MG63 (cell line): ENCODE results near the gene DPEP3. TPM values are rescaled to one million over a fixed set of nuclear protein-coding genes. Genes with fewer than 3 reads are reported as not detected.
"Not testable (repeated sequence)": the region's sequence is repeated elsewhere in the genome, so short reads cannot be mapped to it uniquely, and the experiment has no call there.

Experiments used
- DNase-seq: peaks from one replicate; pipeline ENCODE4 v3.0.0-alpha.2; 2020
- H3K27me3 ChIP-seq: fragments of 250-450 bp; sonication (Bioruptor Pico); 2 replicates; pipeline ENCODE4 v1.5.1; 2020; ENCODE audit warnings: mild to moderate bottlenecking, moderate library complexity
- H3K36me3 ChIP-seq: fragments of 250-450 bp; sonication (Bioruptor Pico); 2 replicates; pipeline ENCODE4 v1.5.1; 2020; ENCODE audit warnings: mild to moderate bottlenecking, moderate library complexity
- H3K4me3 ChIP-seq: fragments of 250-450 bp; sonication (Bioruptor Pico); 2 replicates; pipeline ENCODE4 v1.5.1; 2020; ENCODE audit warnings: mild to moderate bottlenecking, moderate library complexity
- H3K9me3 ChIP-seq: fragments of 250-450 bp; sonication (Bioruptor Pico); 2 replicates; pipeline ENCODE4 v1.5.1; 2020; ENCODE audit warnings: mild to moderate bottlenecking, moderate library complexity
- total RNA-seq: library from RNA; depleted of rRNA; stranded (reverse); fragments of >200 nt; shearing (Covaris generic); gene quantifications from 2 replicates; pipeline ENCODE4 v1.2.3, GENCODE V29; 2014; ENCODE audit warnings: low replicate concordance

The DPEP3 gene
- total RNA-seq, 1 experiment from 2014 or later, result not detected

DNA sequence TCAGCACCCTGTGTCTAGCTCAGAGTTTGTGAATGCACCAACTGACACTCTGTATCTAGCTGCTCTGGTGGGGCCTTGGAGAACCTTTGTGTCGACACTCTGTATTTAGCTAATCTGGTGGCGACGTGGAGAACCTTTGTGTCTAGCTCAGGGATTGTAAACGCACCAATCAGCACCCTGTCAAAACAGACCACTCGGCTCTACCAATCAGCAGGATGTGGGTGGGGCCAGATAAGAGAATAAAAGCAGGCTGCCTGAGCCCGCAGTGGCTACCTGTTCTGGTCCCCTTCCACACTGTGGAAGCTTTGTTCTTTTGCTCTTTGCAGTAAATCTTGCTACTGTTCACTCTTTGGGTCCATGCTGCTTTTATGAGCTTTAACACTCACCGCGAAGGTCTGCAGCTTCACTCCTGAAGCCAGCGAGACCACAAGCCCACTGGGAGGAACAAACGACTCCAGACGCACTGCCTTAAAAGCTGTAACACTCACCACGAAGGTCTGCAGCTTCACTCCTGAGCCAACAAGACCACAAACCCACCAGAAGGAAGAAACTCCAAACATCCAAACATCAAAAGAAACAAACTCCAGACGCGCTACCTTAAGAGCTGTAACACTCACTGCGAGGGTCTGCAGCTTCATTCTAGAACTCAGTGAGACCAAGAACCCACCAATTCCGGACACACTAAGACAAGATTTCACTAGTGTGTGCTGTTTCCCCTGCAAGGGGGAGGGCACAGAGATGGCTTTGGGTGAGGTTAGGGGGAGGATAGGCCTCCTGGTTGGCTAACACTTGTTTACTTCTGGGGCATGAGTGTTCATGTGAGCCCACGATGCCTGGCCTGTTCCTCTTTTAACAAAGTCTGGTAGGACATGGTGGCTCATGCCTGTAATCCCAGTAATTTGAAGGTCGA lies 18.7 kb upstream of the DPEP3 start, which contains the start of gene DPEP2:
Gene DPEP2, minus strand, starts transcription at position 706 of the 910 bp plus-strand sequence. CDS start 6,272 bp downstream, outside the sequence.
- H3K9me3 ChIP-seq, H3K4me3 ChIP-seq, H3K36me3 ChIP-seq, DNase-seq, H3K27me3 ChIP-seq: not testable (repeated sequence)

DNA sequence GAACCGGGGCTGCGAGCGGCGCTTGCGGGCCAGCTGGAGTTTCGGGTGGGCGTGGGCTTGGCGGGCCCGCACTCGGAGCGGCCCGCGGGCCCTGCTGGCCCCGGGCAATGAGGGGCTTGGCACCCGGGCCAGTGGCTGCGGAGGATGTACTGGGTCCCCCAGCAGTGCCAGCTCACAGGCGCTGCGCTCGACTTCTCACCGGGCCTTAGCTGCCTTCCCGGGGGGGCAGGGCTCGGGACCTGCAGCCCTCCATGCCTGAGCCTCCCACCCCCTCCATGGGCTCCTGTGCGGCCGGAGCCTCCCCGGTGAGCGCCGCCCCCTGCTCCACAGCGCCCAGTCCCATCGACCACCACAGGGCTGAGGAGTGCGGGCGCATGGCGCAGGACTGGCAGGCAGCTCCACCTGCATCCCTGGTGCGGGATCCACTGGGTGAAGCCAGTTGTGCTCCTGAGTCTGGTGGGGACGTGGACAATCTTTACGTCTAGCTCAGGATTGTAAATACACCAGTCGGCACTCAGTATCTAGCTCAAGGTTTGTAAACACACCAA lies 18.0 kb upstream of the DPEP3 start:
- not testable (repeated sequence) for H3K4me3 ChIP-seq, DNase-seq, H3K9me3 ChIP-seq, H3K36me3 ChIP-seq, H3K27me3 ChIP-seq

DNA sequence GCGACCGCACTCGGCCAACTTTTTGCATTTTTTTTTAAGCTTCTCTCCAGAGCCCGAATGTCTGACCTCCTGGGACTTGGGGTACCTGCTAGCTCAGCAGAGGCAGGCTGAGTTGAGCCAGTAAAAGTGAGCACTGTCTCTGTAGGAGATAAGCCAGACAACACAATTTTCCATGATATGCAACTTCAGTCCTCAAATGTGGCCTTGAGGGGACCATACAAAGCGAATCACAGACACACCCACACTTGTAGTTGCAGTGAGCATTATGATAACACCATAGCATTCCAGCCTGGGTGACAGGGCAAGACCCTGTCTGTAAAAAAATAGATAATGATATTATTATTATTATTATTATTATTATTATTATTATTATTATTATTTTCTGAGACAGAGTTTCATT lies 16.4 kb upstream of the DPEP3 start:
- no peak for DNase-seq
- Histone ChIP-seq H3K36me3 (no peaks in the 10 kb centered on the region), H3K9me3 (no peaks in the 10 kb centered on the region), H3K4me3 (no peak overlapping the region), H3K27me3 (no peaks in the 10 kb centered on the region)

DNA sequence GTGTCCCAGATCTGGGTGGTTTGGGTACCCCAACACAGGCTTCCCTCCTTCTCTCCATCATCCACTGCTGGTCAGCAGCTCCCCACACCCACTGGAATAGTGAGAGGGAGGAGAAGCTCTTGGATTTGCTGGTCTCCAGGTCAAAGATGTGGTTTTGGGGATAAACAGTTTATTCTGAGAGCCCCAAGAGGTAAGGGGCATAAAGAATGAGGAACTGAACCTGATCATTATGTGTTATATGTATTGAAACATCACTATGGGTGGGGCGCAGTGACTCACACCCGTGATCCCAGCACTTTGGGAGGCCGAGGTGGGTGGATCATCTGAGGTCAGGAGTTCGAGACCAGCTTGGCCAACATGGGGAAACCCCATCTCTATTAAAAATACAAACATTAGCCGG lies 15.1 kb upstream of the DPEP3 start:
- no peaks in the 10 kb centered on the region for H3K9me3 ChIP-seq
- no peaks in the 10 kb centered on the region for H3K36me3 ChIP-seq
- no peak for DNase-seq
- no peak overlapping the region for H3K4me3 ChIP-seq
- no peaks in the 10 kb centered on the region for H3K27me3 ChIP-seq

DNA sequence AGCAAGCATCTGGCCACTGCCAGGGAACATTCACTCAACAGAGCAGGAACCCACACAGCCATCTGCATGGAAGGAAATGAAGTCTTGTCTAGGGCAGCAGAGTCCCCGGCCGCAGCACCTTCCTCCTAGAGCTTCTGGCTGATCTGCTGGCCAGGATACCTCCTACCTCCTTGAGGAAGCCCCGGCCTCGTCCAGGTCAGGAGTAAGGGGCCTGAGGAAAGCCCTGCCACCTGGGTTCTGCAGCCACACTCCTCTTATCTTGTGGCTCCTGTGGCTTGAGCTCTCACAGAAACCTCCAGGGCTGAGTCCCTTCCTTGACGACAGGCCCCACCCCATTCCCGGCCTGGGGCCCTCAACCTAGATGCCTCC lies 13.7 kb upstream of the DPEP3 start:
- H3K9me3 ChIP-seq, H3K4me3 ChIP-seq, H3K36me3 ChIP-seq, DNase-seq, H3K27me3 ChIP-seq: not testable (repeated sequence)

DNA sequence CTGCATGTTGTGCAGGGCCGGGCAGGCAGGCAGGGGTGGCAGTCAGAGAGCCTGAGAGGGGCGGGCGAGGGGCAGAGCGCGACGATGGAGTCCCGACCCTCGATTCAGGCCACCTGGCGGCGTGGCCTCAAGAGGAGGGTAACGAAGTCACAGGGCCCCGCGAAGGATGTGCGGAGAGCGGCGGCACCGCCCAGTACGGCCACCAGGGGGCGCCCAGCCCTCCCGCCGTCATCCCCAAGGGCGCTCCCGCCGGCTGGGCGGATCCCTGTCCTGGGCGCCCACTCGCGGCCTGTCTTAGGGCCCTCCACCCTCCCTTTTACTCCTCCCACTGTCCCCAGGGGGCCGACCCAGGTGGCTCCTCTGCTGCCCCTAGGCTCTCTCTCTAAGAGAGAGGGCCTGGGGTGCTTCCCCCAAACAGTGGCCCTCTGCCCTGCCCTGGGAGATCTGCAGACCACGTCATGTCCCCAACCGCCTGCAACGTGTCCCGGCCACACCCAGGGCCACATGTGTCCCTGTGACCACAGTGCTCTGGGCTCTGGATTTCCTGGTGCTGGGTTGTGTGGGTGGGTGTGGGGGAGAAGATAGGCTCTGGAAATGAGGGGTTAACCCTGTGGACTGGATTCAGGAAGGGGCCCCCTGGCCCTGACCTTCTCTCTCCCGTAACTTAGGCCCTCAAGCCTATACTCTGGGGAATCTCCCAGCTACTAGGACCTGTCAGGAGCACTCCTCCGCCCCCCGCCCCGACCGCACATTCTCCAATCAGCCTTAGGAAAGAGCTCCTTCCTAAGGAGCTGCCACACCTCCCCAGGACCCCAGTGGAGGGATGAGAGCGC lies 13.1 kb upstream of the DPEP3 start:
- Histone ChIP-seq H3K9me3 (no peaks in the 10 kb centered on the region), H3K36me3 (no peaks in the 10 kb centered on the region), H3K27me3 (no peaks in the 10 kb centered on the region), H3K4me3 (no peak overlapping the region)
- DNase-seq, result peak; percentile 71

DNA sequence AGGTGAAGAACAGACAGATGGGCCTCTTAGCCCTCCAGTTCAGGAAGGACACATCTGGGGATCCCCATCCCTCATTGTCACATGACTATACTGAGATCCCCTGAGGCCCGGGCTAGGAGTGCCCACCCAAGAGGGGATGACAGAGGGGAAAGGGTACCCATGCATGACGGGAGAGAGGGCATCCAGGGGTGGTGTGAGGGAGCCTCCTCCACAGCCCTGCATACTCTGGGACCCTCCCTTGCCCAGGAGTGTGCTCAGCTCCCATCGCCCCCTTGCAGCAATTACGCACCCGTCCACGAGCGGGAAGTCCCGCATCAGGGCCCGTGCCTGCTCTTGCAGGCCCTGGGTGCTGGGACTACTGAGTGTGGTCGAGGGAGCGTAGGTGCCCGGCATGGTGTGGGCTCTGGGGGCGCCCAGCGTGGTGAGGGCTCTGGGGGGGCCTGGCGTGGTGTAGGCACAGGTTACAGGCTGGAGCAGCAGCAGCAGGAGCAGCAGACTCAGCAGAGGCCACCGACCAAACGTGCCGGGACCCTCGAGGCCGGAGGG lies 12.4 kb upstream of the DPEP3 start:
- Histone ChIP-seq H3K4me3 (no peak overlapping the region), H3K9me3 (no peaks in the 10 kb centered on the region), H3K36me3 (no peaks in the 10 kb centered on the region), H3K27me3 (no peaks in the 10 kb centered on the region)
- no peak for DNase-seq

DNA sequence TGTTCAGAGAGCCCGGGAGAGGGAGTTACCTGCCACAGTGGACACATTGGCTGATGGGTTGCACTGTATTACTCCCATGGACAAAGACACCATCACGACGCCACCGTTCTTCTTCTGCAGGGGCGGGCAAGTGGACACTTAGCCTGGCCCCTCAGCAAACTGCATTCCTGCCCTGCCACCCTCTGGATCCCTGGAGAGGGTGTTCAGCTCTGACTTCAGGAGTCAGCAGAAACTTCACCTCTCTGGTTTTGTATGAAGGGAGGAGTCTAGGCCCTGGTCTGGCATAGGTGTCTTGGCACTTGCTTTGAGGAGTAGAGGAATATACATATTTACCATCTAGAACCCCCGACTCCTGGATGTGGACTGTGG lies 9.7 kb upstream of the DPEP3 start:
- Histone ChIP-seq H3K4me3 (no peak overlapping the region), H3K9me3 (no peaks in the 10 kb centered on the region), H3K27me3 (no peaks in the 10 kb centered on the region), H3K36me3 (no peaks in the 10 kb centered on the region)
- no peak for DNase-seq

DNA sequence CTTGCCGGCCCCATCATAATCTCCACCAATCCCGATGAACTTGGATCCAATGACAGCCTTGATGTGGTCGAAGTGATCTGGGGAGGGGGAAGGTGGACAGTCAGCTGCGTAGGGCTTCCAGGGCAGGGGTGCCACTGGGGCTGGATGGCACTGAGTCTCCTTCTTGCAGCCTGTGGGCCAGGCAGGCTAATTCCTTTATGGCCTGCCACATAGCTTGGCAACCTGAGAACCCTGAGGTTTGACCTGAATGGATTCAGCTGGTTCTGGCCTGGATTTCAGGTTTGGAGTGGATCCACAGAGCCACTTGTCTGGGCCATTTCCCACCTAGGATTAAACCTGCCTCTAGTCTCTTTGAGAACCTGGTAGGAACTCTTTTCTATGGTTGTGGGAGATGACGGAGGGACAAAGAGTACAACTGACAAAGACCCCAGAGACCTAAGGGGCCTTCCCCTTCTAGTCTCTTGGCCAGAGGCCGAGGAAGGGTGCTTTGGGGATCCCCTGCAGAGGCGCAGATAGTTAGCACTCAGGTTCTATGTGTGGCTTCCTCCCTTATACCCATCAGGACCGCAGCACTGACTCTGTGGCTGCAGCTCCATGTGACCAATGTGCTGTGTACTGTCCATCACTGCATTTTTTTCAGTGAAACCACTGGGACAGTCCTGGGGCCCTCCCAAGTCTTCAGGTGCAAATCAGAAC lies 9.2 kb upstream of the DPEP3 start:
- DNase-seq, result no peak
- H3K27me3 ChIP-seq, result no peaks in the 10 kb centered on the region
- H3K36me3 ChIP-seq, result no peaks in the 10 kb centered on the region
- H3K9me3 ChIP-seq, result no peaks in the 10 kb centered on the region
- H3K4me3 ChIP-seq, result no peak overlapping the region

DNA sequence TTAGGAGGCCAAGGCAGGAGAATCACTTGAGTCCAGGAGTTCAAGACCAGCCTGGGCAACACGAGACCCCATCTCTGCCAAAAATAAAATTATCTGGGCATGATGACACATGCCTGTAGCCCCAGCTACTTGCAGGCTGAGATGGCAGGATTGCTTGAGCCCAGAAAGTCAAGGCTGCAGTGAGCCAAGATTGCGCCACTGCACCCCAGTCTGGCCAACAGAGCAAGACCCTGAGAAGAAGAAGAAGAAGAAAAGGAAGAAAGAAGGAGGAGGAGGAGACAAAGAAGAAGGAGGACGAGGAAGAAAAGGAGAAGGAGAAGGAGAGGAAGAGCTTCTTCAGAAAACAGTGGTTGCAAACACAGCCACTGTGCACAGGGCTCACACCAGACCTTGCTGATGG lies 8.4 kb upstream of the DPEP3 start:
- Histone ChIP-seq H3K36me3 (no peaks in the 10 kb centered on the region), H3K27me3 (no peaks in the 10 kb centered on the region), H3K4me3 (no peak overlapping the region), H3K9me3 (no peaks in the 10 kb centered on the region)
- no peak for DNase-seq

DNA sequence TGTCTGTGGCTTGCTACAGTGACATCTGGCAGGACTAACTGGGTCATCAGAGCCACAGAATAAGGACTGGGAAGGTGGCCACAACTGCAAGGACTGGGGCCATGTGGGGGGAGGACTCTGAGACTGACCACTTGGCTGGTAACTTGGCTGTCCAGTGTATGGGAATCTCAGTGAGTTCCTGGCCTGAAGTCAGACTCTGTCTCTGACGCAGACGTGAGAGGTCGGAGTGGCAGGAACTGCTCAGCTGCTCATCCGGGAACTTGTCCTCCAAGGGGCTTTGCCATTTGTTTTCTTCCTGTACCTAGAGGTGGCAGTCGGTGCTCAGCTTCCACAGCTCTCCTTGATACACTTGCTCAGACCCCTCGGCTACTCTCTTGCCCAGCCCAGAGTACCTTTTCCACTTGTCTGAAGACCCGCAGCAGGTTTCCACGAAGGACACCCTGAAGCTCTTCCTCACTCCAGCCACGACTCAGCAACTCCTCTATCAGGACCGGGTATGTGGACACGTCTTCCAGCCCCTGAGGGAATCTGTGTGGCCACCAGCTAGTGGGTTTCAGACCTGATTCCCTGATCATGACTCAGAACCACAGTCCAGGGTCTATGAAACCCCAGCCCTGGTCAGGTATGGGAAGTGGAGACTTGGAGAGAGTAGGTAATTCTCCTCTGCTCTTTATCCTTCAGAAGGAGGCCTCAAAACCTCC lies 7.3 kb upstream of the DPEP3 start:
- Histone ChIP-seq H3K27me3 (no peaks in the 10 kb centered on the region), H3K9me3 (no peaks in the 10 kb centered on the region), H3K36me3 (no peaks in the 10 kb centered on the region), H3K4me3 (no peak overlapping the region)
- no peak for DNase-seq

DNA sequence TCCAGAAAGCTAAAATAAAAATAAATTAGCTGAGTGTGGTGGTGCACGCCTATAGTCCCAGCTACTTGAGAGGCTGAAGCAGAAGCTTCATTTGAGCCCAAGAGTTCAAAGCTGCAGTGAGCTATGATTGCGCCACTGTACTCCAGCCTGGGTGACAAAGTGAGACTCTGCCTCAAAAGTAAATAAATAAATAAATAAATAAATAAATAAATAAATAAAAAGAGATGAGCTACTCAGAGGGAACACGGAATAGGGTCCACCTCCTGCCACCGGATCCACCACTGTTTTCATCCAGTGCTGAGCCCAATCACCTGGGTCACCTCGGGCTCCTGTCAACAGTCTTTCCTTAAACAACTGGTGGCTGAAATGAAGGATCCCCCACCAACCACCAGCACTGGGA lies 6.7 kb upstream of the DPEP3 start:
- Histone ChIP-seq H3K36me3 (no peaks in the 10 kb centered on the region), H3K9me3 (no peaks in the 10 kb centered on the region), H3K4me3 (no peak overlapping the region), H3K27me3 (no peaks in the 10 kb centered on the region)
- DNase-seq, result no peak

DNA sequence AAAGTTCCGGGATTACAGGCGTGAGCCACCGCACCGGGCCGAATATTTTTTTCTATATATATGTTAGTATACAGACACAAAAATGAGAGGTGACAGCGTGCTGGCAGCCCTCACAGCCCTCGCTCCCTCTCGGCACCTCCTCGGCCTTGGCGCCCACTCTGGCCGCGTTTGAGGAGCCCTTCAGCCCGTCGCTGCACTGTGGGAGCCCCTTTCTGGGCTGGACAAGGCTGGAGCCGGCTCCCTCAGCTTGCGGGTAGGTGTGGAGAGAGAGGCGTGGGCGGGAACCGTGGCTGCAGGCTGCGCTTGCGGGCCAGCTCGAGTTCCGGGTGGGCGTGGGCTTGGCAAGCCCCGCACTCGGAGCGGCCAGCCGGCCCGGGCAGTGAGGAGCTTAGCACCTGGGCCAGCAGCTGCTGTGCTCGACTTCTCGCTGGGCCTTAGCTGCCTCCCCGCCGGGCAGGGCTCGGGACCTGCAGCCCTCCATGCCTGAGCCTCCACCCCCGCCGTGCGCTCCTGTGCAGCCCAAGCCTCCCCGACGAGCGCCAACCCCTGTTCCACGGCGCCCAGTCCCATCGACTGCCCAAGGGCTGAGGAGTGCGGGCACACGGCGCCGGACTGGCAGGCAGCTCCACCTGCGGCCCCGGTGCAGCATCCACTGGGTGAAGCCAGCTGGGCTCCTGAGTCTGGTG lies 1.9 kb upstream of the DPEP3 start:
- no peak for DNase-seq
- H3K27me3 ChIP-seq, result no peaks in the 10 kb centered on the region
- no peak overlapping the region for H3K4me3 ChIP-seq
- H3K36me3 ChIP-seq, result no peaks in the 10 kb centered on the region
- H3K9me3 ChIP-seq, result no peaks in the 10 kb centered on the region

DNA sequence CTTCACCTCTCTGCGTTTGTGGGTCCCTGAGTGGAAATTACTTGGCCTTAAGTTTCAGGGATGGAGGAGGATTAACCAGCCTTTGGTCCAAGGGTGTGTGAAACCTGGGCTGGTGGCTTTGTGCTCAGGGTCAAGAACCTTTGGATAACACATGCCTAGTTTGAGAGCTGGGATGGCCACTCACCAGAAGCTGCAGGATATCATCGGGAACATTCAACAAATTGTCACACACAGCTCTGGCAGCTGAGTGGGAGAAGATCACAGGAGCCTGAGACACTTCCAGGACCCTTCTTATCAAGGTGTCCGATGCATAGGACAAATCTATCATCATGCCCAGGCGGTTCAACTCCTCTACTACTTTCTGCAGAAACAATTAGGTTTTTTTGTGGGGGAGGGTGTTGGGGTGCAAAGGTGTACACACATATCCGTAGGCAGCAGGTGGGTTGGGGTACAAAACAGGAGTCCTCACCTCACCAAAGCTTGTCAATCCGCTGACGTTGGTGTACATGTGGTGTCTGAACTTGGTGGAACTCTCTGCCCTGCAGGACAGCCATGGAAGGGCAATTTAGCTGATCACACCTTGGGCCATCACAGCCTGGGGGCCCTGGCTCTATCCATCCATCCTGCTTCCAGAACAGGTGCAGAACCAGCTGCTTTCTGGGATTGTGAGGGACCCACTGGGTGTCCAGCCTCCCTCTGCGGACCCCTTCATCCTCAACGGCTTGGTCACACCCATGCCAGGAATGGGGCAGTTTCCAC lies 2.7 kb downstream of the DPEP3 start:
- Histone ChIP-seq H3K9me3 (no peaks in the 10 kb centered on the region), H3K36me3 (no peaks in the 10 kb centered on the region), H3K27me3 (no peaks in the 10 kb centered on the region), H3K4me3 (no peak overlapping the region)
- no peak for DNase-seq

DNA sequence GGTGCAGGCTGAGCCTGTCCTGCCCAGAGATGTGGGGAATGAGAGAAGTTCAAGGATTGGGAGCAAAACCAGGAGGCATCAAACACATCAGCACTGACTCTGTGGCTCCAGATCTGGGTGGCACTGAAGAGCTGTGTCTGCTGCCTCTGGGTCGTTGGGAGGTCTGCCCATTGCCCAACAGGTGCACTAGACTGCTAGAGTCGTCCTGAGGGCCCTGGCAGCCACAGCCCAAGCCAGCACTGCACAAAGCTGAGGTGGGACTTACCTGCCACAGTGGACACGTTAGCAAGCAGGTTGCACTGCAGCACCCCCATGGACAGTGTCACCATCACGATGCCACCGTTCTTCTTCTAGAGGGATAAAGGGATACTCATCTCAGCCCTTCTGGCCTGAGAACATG lies 3.3 kb downstream of the DPEP3 start:
- Histone ChIP-seq H3K4me3 (no peak overlapping the region), H3K36me3 (no peaks in the 10 kb centered on the region), H3K27me3 (no peaks in the 10 kb centered on the region), H3K9me3 (no peaks in the 10 kb centered on the region)
- DNase-seq, result no peak
